CD4-positive, alpha-beta T cell treated with Interleukin-10 for 1 hour (primary cell): ENCODE results near the gene KRTAP10-12.

Source experiments
- DNase-seq: peaks from one replicate; pipeline ENCODE4 v3.0.0-alpha.2; 2020

KRTAP10-12 gene

DNA sequence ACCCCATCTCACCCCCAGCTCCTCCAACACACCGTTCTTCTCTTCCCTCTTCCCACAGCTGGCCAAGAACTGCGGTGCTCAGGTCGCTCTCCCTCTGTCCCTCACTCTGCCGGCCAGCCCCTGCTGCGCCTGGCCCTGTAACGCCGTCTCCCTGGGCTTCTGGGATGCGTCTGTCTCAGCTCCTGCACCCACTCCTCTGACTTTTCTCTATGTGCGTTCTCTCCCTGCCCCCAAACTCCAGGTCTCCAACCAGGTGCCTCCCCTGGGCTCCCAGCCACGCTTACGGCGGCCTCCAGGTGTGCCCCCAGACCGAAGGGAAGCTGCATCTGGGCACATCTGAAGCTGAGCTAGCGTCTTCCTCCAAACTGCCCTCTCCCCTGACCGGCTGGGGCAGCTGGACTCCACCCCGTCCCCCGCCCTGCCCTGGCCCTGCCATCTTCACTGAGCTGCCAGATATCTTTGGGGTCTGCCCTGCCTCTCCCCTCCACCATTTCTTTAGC is 2.6 kb downstream of the KRTAP10-12 start:
- DNase-seq = no peak

GRCh38 chr21:44700101-44701022 is 3.4 kb downstream of the KRTAP10-12 start:
- DNase-seq = no peak

- DNase-seq = no peak
Measured at GRCh38 chr21:44701023-44701400, 4.0 kb downstream of the KRTAP10-12 start.

GRCh38 chr21:44701541-44701940 is 4.6 kb downstream of the KRTAP10-12 start:
- no peak for DNase-seq

GRCh38 chr21:44702111-44702972 is 5.4 kb downstream of the KRTAP10-12 start:
- DNase-seq = no peak

GRCh38 chr21:44702973-44703730 is 6.2 kb downstream of the KRTAP10-12 start:
- no peak for DNase-seq

- no peak for DNase-seq
Measured at GRCh38 chr21:44703731-44704635, 7.0 kb downstream of the KRTAP10-12 start.

GRCh38 chr21:44704636-44705001 is 7.6 kb downstream of the KRTAP10-12 start:
- DNase-seq = no peak

DNA sequence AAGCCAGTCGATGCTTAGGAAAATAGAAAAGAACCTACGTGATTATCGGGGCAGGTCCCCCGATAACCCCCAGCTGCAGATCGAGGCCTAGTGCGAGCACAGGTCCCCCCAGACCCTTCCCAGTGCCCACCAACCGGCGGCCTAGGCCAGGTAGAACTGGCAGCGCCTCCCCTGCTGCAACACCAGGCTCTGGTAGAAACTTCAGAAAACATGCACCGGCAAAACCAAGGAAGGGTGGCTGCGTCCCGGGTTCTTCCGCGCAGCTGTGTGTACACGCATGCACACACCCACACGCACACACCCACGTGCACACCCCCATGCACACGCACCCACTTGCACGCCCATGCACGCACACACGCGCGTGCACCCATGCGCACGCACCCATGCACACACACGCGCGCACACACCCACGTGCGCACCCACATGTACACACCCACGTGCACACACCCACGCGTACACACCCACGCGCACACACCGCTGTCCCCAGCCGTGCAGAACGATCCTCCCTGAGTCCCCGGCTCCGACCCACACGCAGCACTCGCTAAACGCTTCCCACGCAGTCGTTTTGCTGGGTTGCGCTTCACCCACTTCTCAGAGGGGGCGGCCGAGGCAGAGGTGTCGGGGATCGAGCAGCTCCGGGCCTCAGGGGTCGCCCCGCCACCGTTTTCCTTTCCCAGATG is 9.2 kb downstream of the KRTAP10-12 start:
- no peak for DNase-seq

DNA sequence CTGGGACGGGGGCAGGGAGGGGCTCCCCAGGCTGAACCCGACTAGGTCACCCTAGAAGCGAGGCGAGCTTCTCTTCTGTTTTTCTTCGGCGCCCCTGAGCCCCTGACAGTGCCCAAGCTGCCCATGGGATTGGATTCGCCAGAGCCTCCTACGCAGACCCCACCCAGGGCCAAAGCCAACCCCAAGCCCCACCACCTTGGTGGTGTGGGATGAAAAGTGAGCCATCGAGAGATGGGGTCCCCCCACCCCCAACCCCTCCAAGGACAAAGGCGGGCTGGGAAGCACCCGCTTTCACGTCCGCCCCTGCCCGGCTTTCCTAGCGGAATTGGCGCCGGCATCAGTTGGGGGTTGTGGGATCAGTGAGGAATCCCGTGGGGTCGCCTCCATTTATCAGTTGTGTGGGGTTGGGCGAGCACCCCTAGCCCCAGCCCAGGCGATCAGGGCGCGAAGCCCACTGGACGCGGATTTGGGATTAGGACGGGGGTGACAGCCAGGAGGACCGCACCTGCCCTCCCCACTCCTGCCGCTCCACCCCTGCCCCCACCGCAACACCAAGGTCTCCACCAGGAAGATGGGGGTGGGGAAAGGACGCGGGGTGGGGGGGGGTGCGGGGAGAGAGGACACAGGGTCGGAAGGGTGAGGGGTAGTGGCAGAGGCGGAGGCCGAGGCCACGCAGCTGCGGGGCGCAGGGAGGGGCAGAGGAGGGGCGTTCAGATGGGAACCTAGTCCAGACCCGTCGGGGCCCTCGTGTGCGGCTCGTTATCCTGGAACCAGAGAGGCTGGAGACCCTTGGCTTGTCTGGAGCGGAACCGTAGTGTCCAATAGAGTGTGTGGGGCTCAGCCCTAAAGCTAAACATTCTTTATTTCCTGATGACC is 10.0 kb downstream of the KRTAP10-12 start:
- DNase-seq = no peak

DNA sequence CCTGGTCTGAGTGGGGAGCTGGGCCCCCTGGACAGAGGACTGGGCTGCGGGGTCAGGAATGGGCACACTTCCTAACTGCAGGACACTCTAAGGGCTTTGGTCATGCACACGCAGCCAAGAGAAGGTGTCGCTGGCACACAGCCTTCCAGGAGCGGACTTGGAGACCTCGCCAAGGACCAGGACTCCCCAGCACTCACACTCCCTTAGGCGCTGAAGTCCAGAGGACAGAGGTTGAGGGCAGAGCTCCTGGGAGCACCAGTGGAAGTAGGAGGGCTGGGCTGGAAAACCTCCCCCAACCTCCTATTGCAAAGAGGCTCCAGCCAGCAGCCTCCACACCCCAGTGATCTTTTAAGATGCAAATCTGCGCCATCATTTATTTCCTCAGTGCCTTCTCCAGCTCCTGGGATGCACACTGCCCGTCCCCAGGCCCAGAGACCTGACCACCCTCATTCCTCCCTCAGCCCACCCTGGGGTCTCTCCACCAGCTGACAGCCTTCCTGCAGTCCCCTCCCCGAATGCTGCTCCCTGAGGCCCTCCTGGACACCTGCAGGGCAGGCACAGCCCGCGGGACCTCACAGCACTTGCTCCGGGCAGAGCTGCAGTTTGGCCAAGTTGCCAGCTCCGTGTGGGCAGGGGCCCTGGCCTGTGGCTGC is 11.4 kb downstream of the KRTAP10-12 start:
- no peak for DNase-seq

DNA sequence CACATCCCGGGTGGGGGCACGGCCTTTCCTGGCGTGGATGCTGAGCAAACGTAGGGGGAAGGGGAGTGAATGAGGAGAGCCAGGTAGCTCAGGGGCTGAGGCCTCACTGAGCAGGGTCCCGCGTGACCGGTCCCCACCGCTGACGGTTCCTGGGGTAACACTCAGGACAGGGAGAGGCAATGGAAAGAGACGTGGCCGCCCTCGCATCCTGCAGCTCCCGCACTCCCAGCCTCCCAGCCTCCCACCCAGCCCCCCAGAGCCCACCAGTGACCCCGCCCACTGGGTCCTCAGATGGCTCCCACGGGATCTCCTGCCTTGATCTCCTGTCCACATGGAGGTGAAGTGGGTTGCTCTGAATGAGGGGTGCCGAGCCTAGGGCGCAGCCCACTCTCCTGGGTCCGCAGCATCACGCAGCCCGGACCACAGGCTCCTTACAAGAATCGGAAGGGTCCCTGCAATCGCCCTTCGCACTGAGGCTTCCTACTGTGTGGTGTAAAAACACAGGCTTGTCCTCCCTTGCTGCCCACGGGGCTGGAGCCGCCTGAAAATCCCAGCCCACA is 12.0 kb downstream of the KRTAP10-12 start:
- no peak for DNase-seq

DNA sequence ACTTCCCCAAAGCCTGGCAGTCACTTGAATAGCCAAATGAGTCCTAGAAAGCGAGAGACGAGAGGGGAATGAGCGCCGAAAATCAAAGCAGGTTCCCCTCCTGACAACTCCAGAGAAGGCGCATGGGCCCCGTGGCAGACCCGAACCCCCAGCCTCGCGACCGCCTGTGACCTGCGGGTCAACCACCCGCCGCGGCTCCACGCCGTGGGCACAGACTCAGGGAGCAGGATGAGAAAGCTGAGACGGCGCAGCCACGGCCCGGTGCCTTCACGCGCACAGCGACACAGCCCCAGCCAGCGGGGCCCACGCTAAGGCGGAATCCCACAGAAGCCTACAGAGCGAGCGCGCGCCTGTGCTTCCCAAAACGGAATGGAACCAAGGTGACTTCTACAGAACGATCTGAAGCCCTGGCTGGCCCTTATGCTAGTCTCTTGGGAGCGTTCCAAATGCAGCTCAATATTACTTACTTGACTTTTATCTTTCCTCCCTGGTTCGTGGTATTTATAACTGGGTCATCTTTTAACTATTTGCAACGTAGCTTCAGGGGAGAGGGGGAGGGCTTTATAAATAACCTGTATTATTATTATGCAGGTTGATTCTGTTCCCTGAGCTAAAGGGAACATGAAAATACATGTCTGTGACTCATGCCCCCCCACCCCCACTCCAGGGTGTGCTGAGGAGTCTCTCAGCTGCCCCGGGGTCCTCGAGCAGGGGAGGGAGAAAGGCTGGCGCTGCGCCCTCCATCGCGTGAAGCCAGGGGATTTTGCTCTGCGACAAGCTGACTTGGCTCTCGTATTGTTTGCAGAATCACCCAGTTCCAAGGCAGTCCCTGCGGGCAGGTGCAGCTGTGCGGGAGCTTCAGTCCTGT is 12.7 kb downstream of the KRTAP10-12 start:
- DNase-seq = no peak

DNA sequence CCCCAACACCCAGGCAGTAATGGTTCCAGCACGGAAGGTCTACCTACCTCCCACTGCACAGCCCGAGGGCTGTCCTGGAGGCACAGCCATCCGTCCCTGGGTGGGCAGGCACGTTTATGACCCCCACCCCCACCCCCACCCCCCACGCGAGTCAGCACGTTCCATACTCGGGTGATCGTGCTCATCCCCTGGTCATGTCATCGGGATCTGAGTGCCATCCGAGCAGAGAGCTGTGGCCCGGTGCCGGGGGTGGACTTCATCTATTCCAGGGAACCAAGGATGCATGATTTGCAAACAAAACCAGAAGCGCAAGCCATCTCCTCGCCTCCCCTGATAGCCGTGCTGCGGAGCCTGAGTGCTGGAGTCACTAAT is 13.3 kb downstream of the KRTAP10-12 start:
- no peak for DNase-seq

DNA sequence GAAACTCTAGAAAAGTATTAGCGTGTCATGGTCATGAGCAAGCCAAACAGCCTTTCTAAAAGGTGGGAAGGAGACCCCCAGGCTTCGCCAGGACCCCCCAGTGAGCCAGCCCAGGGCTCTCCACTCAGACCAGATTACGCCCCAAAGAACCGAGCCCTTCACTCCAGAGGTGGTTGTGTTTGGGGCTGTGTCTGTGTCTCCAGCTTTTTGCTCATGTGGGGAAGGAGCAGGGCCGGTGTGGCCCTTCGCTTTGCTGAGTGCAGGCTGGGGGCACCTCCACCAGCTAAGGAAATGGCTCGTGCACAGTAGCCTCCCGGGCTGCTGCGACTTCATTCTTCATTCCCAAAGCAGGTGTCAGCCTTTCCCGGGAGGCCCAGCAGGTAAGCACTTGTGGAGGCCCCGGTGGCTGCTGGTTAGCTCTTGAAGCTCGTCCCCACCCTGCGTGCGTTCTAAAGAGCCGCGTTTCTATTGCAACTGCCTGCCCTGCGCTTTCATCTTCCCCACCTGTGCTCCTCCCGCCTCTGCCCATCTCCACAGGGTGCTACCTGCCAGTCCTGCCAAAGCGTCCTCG is 13.9 kb downstream of the KRTAP10-12 start:
- DNase-seq = no peak

GRCh38 chr21:44711327-44712202 is 14.6 kb downstream of the KRTAP10-12 start, which contains the start of gene TSPEAR:
TSS of gene TSPEAR (minus strand) at chr21:44711572. CDS start at chr21:44711514, 58 bp downstream.
- no peak for DNase-seq
